ENCODE results near the gene NHLRC2. TPM values are rescaled to one million over a fixed set of nuclear protein-coding genes. Genes with fewer than 3 reads are reported as not detected.

Gene NHLRC2
- polyA plus RNA-seq, 3 donors: 2.8 to 6.9 (median 5.3) TPM

DNA sequence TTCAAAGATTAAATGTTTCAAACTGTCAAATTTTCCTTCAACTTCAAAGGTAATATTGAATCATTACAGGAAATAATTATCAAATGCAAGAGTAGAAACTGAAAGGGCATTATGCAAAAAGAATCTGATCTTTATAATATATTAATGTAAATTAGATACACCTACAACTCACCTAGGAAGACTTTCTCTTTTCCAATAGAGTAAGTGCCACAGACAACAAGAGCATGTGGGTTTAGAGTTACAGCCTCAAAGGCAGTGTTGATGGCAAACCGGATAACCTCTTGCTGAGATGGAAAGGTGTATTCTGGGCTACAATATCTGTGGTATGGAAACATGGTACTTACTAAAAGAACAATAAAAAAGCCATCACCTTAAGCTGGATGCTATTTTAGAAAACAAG, 12.3 kb upstream of the NHLRC2 start:
- H3K9me3 Mint-ChIP-seq: no peaks in the 10 kb centered on the region
- H3K4me3 ChIP-seq (replicated peaks in 1 of 3; ENCODE audit: low read depth in 2 of 3, low read length in 3 of 3): no peak overlapping the region
- H3K27ac Mint-ChIP-seq: no peak overlapping the region
- no CpG with 5 or more reads among the region's 1 CpG for WGBS (ENCODE audit: insufficient coverage)
- TF ChIP-seq, protein P1, sequence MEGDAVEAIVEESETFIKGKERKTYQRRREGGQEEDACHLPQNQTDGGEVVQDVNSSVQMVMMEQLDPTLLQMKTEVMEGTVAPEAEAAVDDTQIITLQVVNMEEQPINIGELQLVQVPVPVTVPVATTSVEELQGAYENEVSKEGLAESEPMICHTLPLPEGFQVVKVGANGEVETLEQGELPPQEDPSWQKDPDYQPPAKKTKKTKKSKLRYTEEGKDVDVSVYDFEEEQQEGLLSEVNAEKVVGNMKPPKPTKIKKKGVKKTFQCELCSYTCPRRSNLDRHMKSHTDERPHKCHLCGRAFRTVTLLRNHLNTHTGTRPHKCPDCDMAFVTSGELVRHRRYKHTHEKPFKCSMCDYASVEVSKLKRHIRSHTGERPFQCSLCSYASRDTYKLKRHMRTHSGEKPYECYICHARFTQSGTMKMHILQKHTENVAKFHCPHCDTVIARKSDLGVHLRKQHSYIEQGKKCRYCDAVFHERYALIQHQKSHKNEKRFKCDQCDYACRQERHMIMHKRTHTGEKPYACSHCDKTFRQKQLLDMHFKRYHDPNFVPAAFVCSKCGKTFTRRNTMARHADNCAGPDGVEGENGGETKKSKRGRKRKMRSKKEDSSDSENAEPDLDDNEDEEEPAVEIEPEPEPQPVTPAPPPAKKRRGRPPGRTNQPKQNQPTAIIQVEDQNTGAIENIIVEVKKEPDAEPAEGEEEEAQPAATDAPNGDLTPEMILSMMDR (IDR thresholded peaks at IDR 0.05): no peak
- H3K36me3 ChIP-seq (replicated peaks in 1 of 2; ENCODE audit: control insufficient read depth in 1 of 2, insufficient read depth in 2 of 2, low read length in 2 of 2): peaks cover 6 to 35% of the 10 kb centered on the region in 2 donors
- no peaks in the 10 kb centered on the region for H3K79me2 ChIP-seq (ENCODE audit: insufficient read depth, low read length)
- no peaks in the 10 kb centered on the region for H4K20me1 ChIP-seq (ENCODE audit: insufficient read depth, low read length)
- H3K4me2 ChIP-seq (replicated peaks; ENCODE audit: extremely low read depth, low read length, poor library complexity, severe bottlenecking): no peak overlapping the region
- peaks cover 24 to 34% of the 10 kb centered on the region in 2 donors for H3K36me3 Mint-ChIP-seq
- H3K27me3 Mint-ChIP-seq (ENCODE audit: low read depth in 3 of 3): no peaks in the 10 kb centered on the region
- peaks cover 12 to 19% of the 10 kb centered on the region in 2 donors for H3K4me1 ChIP-seq (ENCODE audit: control insufficient read depth in 1 of 2, insufficient read depth in 2 of 2, low read length in 2 of 2)
- no peak for DNase-seq
- intact Hi-C loops (cut with micrococcal nuclease): no loop called here
- H3K4me1 Mint-ChIP-seq: peaks cover 20% of the 10 kb centered on the region
- H3K9ac ChIP-seq (ENCODE audit: insufficient read depth, low read length, poor library complexity, severe bottlenecking): no peak overlapping the region
- no peak overlapping the region for H2AFZ ChIP-seq (ENCODE audit: insufficient read depth, low read depth, low read length, poor library complexity, severe bottlenecking)
- H3K4me3 Mint-ChIP-seq: no peak overlapping the region
- H3K9me3 ChIP-seq (replicated peaks in 1 of 2; ENCODE audit: control insufficient read depth in 1 of 2, insufficient read depth in 1 of 2, low read length in 2 of 2): no peaks in the 10 kb centered on the region
- no peaks in the 10 kb centered on the region for H3K27me3 ChIP-seq (ENCODE audit: control insufficient read depth in 2 of 2, insufficient read depth in 2 of 2, low read length in 2 of 2)
- no peak overlapping the region for H3K27ac ChIP-seq (ENCODE audit: low read depth in 1 of 2, low read length in 2 of 2)

DNA sequence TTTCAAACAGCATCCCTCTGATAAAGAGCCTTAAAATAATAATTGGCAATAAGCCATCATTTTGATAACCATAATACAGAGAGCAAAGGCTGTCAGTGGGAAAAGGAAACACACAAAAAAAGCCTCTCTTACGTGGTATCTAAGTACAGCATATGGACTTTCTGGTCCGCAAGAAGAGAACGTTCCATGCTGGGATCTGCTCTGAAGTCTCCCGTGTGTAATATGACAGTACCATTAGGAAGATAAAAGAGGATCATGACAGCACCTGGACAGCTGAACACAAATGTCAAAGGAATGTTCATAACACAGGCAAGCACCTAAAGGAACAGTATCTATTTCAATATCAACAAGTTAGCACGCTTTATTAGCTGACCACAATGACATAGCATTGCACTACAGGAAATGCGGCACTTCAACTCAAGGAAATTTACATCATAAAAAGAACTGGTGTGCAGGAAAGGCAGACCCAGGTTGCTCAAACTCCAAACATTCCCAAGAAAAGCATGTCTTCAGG, 10.4 kb upstream of the NHLRC2 start:
- Histone ChIP-seq H3K9me3 (replicated peaks in 1 of 2; ENCODE audit: control insufficient read depth in 1 of 2, insufficient read depth in 1 of 2, low read length in 2 of 2) (no peaks in the 10 kb centered on the region), H3K4me2 (replicated peaks; ENCODE audit: extremely low read depth, low read length, poor library complexity, severe bottlenecking) (peak overlapping the region; percentile 66), H3K4me1 (ENCODE audit: control insufficient read depth in 1 of 2, insufficient read depth in 2 of 2, low read length in 2 of 2) (peaks cover 18 to 28% of the 10 kb centered on the region in 2 donors), H3K79me2 (ENCODE audit: insufficient read depth, low read length) (peaks cover 3% of the 10 kb centered on the region), H3K9ac (ENCODE audit: insufficient read depth, low read length, poor library complexity, severe bottlenecking) (no peak overlapping the region), H3K4me3 (replicated peaks in 1 of 3; ENCODE audit: low read depth in 2 of 3, low read length in 3 of 3) (peak overlapping the region; percentile 12 to 64 (median 17)), H2AFZ (ENCODE audit: insufficient read depth, low read depth, low read length, poor library complexity, severe bottlenecking) (peak overlapping the region; percentile 47), H3K27me3 (ENCODE audit: control insufficient read depth in 2 of 2, insufficient read depth in 2 of 2, low read length in 2 of 2) (no peaks in the 10 kb centered on the region), H3K36me3 (replicated peaks in 1 of 2; ENCODE audit: control insufficient read depth in 1 of 2, insufficient read depth in 2 of 2, low read length in 2 of 2) (peaks cover 6 to 28% of the 10 kb centered on the region in 2 donors), H3K27ac (ENCODE audit: low read depth in 1 of 2, low read length in 2 of 2) (peak overlapping the region in 1 of 2 donors; percentile 30), H4K20me1 (ENCODE audit: insufficient read depth, low read length) (no peaks in the 10 kb centered on the region)
- Mint-ChIP-seq H3K27ac (peak overlapping the region in 2 of 7 donors; percentile 13 to 50), H3K4me3 (peak overlapping the region; percentile 38 to 92), H3K4me1 (peaks cover 26% of the 10 kb centered on the region), H3K36me3 (peaks cover 19 to 29% of the 10 kb centered on the region in 2 donors), H3K9me3 (no peaks in the 10 kb centered on the region), H3K27me3 (ENCODE audit: low read depth in 3 of 3) (no peaks in the 10 kb centered on the region)
- WGBS (ENCODE audit: insufficient coverage): 4% methylated on average over 4 of the region's 6 CpGs
- DNase-seq: peak; percentile 17 to 56 (median 44)
- TF ChIP-seq, protein P1 (IDR thresholded peaks at IDR 0.05): no peak
- intact Hi-C loops (cut with micrococcal nuclease): no loop called here

Data from CD14-positive monocyte (primary cell).